Non-pigmented ciliary epithelial cell (primary cell): Measurements from ENCODE around the gene PTCRA.
"Not testable (repeated sequence)": the region's sequence is repeated elsewhere in the genome, so short reads cannot be mapped to it uniquely, and the experiment has no call there.

Experiments
- DNase-seq: peaks from one replicate; pipeline ENCODE4 v3.0.0-alpha.2; 2010; ENCODE audit warnings: low read depth

The PTCRA gene

GRCh38 chr6:42941356-42941755 lies 25.5 kb downstream of the PTCRA start:
- not testable (repeated sequence) for DNase-seq

- no peak for DNase-seq
Observed at GRCh38 chr6:42942444-42942843, 26.6 kb downstream of the PTCRA start.

GRCh38 chr6:42947950-42948349 lies 32.1 kb downstream of the PTCRA start:
- DNase-seq = no peak

GRCh38 chr6:42952389-42952788 lies 36.5 kb downstream of the PTCRA start:
- no peak for DNase-seq

GRCh38 chr6:42954405-42954804 lies 38.6 kb downstream of the PTCRA start:
- not testable (repeated sequence) for DNase-seq

- no peak for DNase-seq
Observed at GRCh38 chr6:42958125-42958524, 42.3 kb downstream of the PTCRA start.

GRCh38 chr6:42959917-42960242 lies 44.0 kb downstream of the PTCRA start:
- no peak for DNase-seq

GRCh38 chr6:42960243-42961019 lies 44.6 kb downstream of the PTCRA start, which contains the start of gene GNMT:
Gene GNMT, plus strand, starts transcription at chr6:42960754. Its CDS starts 14 bp downstream, at chr6:42960768.
- no peak for DNase-seq

- no peak for DNase-seq
Observed at GRCh38 chr6:42961020-42961470, 45.2 kb downstream of the PTCRA start.

- DNase-seq = no peak
Observed at GRCh38 chr6:42962096-42962495, 46.2 kb downstream of the PTCRA start.

- no peak for DNase-seq
Observed at GRCh38 chr6:42962502-42963178, 46.8 kb downstream of the PTCRA start.

- no peak for DNase-seq
Observed at GRCh38 chr6:42963179-42963854, 47.5 kb downstream of the PTCRA start.

GRCh38 chr6:42963855-42964605 lies 48.2 kb downstream of the PTCRA start:
- no peak for DNase-seq

- no peak for DNase-seq
Observed at GRCh38 chr6:42966571-42966970, 50.7 kb downstream of the PTCRA start.

- DNase-seq = no peak
Observed at GRCh38 chr6:42967228-42967627, 51.4 kb downstream of the PTCRA start.

- DNase-seq = no peak
Observed at GRCh38 chr6:42968126-42968701, 52.4 kb downstream of the PTCRA start.

GRCh38 chr6:42968783-42969182 lies 52.9 kb downstream of the PTCRA start:
- DNase-seq = no peak

- no peak for DNase-seq
Observed at GRCh38 chr6:42969431-42969830, 53.6 kb downstream of the PTCRA start.

GRCh38 chr6:42969934-42970333 lies 54.1 kb downstream of the PTCRA start:
- DNase-seq = no peak

- DNase-seq = no peak
Observed at GRCh38 chr6:42970871-42971612, 55.2 kb downstream of the PTCRA start.

GRCh38 chr6:42971746-42972327 lies 56.0 kb downstream of the PTCRA start:
- no peak for DNase-seq
